Gastrocnemius medialis (tissue), 4 donors: ENCODE measurements around the gene SLC36A1. TPM values are rescaled to one million over a fixed set of nuclear protein-coding genes. Genes with fewer than 3 reads are reported as not detected.

Experiments
- ATAC-seq, 2 donors: fragments of 150-250 bp; one replicate each; pipeline ENCODE4 v1.9.1; 2016
- DNase-seq, 2 donors: peaks; one replicate each; pipeline ENCODE4 v3.0.0-alpha.2; 2019
- H3K27ac ChIP-seq, 4 donors: fragments of 200-600 bp; sonication (generic); 1 replicate in 1 of 4; 2 replicates in 3 of 4; pipeline ENCODE4 v1.5.1; 2016 to 2018; ENCODE audit warnings: mild to moderate bottlenecking in 2 of 4, moderate library complexity in 1 of 4
- H3K27me3 ChIP-seq, 3 donors: fragments of 200-600 bp; sonication (generic) in 2 of 3; 1 replicate in 1 of 3; 2 replicates in 2 of 3; pipeline versions ENCODE4 v1.5.1 to v1.6.0; 2016 to 2019; ENCODE audit warnings: mild to moderate bottlenecking in 1 of 3, moderate library complexity in 1 of 3
- H3K36me3 ChIP-seq, 2 donors: fragments of 200-600 bp; sonication (generic) in 1 of 2; one replicate each; pipeline ENCODE4 v1.5.1; 2017 to 2018
- H3K4me1 ChIP-seq, 2 donors: fragments of 200-600 bp; sonication (generic) in 1 of 2; one replicate each; pipeline ENCODE4 v1.5.1; 2016 to 2017; ENCODE audit warnings: mild to moderate bottlenecking in 2 of 2
- H3K4me3 ChIP-seq, 4 donors: fragments of 200-600 bp; sonication (generic) in 3 of 4; 1 replicate in 1 of 4; 2 replicates in 3 of 4; pipeline ENCODE4 v1.5.1; 2016 to 2019; ENCODE audit warnings: mild to moderate bottlenecking in 2 of 4
- H3K9me3 ChIP-seq, 3 donors: fragments of 200-600 bp; sonication (generic) in 2 of 3; 1 replicate in 1 of 3; 2 replicates in 2 of 3; pipeline ENCODE4 v1.5.1; 2016 to 2019
- POLR2A ChIP-seq, 2 donors: fragments of 450-650 bp; IDR thresholded peaks; one replicate each; pipeline ENCODE4 v1.6.1; 2017; ENCODE audit warnings: antibody characterized with exemption in 2 of 2, mild to moderate bottlenecking in 2 of 2, moderate library complexity in 2 of 2
- in situ Hi-C, 4 donors: fragments of 200-750 bp; cut with MboI; loops; one replicate each; pipeline versions ENCODE4 v1.15.0 to v1.8.0; 2017; ENCODE audit warnings: low sequenced_read_pairs in 4 of 4
- intact Hi-C: fragments of 100-400 bp; cut with DNase I; formaldehyde crosslinking; loops from one replicate; pipeline ENCODE4 v1.15.1; 2023; ENCODE audit warnings: low total_unique reads
- total RNA-seq, 4 donors: library from RNA; depleted of rRNA; stranded (reverse); fragments of >200 nt; gene quantifications; one replicate each; pipeline versions ENCODE4 v1.1.0 to v1.2.3, GENCODE V29; 2016
- TF ChIP-seq, protein P1 (sequence below), 5 experiments: fragments of 450-650 bp in 3 of 5; fragments of 200-600 bp in 2 of 5; sonication (generic) in 2 of 5; IDR thresholded peaks in 4 of 5; conservative IDR thresholded peaks in 1 of 5; 1 replicate in 4 of 5; 2 replicates in 1 of 5; pipeline ENCODE4 v1.5.1; 2016 to 2019; ENCODE audit warnings: antibody characterized with exemption in 5 of 5, mild to moderate bottlenecking in 3 of 5, moderate library complexity in 3 of 5

Gene SLC36A1
- total RNA-seq, 4 donors from 2014 or later, result 4.6 to 14.7 (median 8.5) TPM

DNA sequence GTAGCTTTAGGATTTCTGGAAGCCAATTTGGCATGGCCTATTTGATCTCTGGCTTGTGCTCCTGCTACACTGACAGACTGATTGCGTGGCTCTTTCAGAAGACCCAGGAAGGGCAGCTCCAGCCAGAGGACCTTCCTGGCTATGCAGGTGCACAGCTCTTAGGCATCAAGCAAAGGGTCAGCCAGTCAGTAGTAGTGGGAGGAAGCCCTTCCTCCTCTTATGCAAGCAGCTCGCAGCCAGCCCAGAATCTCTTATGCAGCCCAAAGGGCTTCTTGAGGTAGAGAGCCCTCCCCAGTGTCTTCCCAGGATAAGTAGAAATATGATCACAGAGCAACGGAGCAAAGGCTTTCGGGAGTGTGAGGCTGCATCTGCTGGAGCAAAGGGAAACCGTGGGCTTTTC is 43.2 kb downstream of the SLC36A1 start:
- intact Hi-C loops, result no loop called here

DNA sequence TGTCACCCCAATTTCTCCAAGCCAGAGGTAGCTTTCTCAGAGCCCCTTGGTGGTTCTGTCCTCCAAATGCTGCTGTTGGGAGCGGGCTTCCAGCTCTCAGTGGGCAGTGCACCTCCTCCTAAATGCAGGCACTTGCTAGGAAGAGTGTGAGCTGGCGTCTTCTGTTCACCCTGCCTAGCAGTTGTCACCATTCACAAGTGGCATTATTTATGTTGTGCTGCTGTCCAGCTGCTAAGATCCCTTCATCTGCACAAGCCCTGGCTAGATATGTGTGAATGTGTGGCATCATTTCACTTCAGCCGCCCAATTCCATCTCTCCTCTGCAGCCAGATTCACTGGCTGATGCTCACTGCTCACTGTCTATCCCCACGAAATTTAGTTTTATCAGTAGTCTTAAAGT is 43.7 kb downstream of the SLC36A1 start:
- peak in 1 of 2 donors; percentile 32 for ATAC-seq
- no peak for DNase-seq
- intact Hi-C loops (no loop called here), in situ Hi-C loops (no loop called here)
- H3K27me3 ChIP-seq, result no peaks in the 10 kb centered on the region
- TF ChIP-seq, protein P1, sequence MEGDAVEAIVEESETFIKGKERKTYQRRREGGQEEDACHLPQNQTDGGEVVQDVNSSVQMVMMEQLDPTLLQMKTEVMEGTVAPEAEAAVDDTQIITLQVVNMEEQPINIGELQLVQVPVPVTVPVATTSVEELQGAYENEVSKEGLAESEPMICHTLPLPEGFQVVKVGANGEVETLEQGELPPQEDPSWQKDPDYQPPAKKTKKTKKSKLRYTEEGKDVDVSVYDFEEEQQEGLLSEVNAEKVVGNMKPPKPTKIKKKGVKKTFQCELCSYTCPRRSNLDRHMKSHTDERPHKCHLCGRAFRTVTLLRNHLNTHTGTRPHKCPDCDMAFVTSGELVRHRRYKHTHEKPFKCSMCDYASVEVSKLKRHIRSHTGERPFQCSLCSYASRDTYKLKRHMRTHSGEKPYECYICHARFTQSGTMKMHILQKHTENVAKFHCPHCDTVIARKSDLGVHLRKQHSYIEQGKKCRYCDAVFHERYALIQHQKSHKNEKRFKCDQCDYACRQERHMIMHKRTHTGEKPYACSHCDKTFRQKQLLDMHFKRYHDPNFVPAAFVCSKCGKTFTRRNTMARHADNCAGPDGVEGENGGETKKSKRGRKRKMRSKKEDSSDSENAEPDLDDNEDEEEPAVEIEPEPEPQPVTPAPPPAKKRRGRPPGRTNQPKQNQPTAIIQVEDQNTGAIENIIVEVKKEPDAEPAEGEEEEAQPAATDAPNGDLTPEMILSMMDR (IDR thresholded peaks at IDR 0.05 in 4 of 5, conservative IDR thresholded peaks at IDR 0.05 in 1 of 5), result no peak
- no peak for TF ChIP-seq POLR2A (IDR thresholded peaks at IDR 0.05)
- H3K27ac ChIP-seq, result peak overlapping the region in 1 of 4 donors; percentile 31
- peaks cover 0 to 5% of the 10 kb centered on the region in 2 donors for H3K4me1 ChIP-seq
- no peak overlapping the region for H3K4me3 ChIP-seq
- peaks cover 0 to 36% of the 10 kb centered on the region in 2 donors for H3K36me3 ChIP-seq
- H3K9me3 ChIP-seq, result no peaks in the 10 kb centered on the region

More for the DNA sequence above, 43.2 kb downstream of the SLC36A1 start:
- DNase-seq (no peak), ATAC-seq (peak in 1 of 2 donors; percentile 15)
- Histone ChIP-seq H3K36me3 (peaks cover 0 to 40% of the 10 kb centered on the region in 2 donors), H3K27me3 (no peaks in the 10 kb centered on the region), H3K9me3 (no peaks in the 10 kb centered on the region), H3K4me1 (peaks cover 0 to 5% of the 10 kb centered on the region in 2 donors), H3K4me3 (no peak overlapping the region), H3K27ac (peak overlapping the region in 1 of 4 donors; percentile 31)
- in situ Hi-C loops, result no loop called here
- TF ChIP-seq, protein P1 (IDR thresholded peaks at IDR 0.05 in 4 of 5, conservative IDR thresholded peaks at IDR 0.05 in 1 of 5), result no peak
- no peak for TF ChIP-seq POLR2A (IDR thresholded peaks at IDR 0.05)

DNA sequence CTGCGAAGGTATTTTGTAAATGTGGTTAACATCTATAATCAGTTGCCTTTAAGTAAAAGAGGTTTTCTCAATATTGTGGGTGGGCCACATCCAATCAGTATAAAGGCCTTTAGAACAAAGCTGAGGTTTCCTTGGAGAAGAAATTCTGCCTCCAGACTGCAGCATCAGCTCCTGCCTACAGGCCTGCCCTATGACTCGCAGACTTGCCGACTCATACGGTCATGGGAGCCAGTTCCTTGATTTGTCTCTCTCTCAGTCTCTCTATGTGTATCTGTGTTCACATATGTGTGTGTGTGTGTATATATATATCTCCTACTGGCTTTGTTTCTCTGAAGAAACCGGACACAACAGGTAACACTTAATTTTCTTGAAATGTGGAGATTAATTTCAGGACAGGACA is 45.3 kb downstream of the SLC36A1 start:
- intact Hi-C loops, result no loop called here
- H3K4me1 ChIP-seq, result peaks cover 0 to 5% of the 10 kb centered on the region in 2 donors
- H3K36me3 ChIP-seq, result peaks cover 0 to 19% of the 10 kb centered on the region in 2 donors
- no peak overlapping the region for H3K27ac ChIP-seq
- no peaks in the 10 kb centered on the region for H3K9me3 ChIP-seq
- TF ChIP-seq, protein P1 (IDR thresholded peaks at IDR 0.05 in 4 of 5, conservative IDR thresholded peaks at IDR 0.05 in 1 of 5), result no peak
- TF ChIP-seq POLR2A (IDR thresholded peaks at IDR 0.05), result no peak
- DNase-seq (no peak), ATAC-seq (no peak)
- in situ Hi-C loops, result no loop called here
- no peak overlapping the region for H3K4me3 ChIP-seq
- no peaks in the 10 kb centered on the region for H3K27me3 ChIP-seq

DNA sequence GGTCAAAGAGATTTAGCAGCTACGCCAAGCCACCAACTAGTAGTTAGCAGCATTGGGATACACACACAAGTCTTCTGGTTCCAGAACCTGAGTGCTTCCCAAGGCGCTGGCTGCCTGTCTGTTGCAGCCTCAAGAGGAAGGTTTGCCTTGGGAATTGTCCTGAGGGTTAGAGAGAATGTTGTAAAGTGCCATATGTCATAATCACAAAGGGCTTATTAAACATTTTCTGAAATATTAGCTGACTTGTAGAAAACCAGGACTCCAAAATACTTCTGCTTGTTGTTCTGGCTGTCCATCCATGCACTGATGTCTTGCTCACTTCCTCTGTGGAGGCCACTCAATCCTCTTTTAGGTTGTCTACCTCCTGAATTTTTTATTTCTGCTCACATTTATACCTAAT is 46.3 kb downstream of the SLC36A1 start:
- ATAC-seq, result no peak
- intact Hi-C loops, result no loop called here
- in situ Hi-C loops, result no loop called here

More for the DNA sequence above, 46.3 kb downstream of the SLC36A1 start:
- TF ChIP-seq POLR2A (IDR thresholded peaks at IDR 0.05), result no peak
- TF ChIP-seq, protein P1 (IDR thresholded peaks at IDR 0.05 in 4 of 5, conservative IDR thresholded peaks at IDR 0.05 in 1 of 5), result no peak
- Histone ChIP-seq H3K36me3 (peaks cover 0 to 10% of the 10 kb centered on the region in 2 donors), H3K9me3 (no peaks in the 10 kb centered on the region), H3K4me1 (peaks cover 0 to 5% of the 10 kb centered on the region in 2 donors), H3K27ac (no peak overlapping the region), H3K27me3 (no peaks in the 10 kb centered on the region), H3K4me3 (no peak overlapping the region)
- DNase-seq, result no peak
